Measurements from ENCODE around the gene AGFG2.
"Not testable (repeated sequence)": the region's sequence is repeated elsewhere in the genome, so short reads cannot be mapped to it uniquely, and the experiment has no call there.

Gene AGFG2

GRCh38 chr7:100520138-100520537 lies 18.9 kb upstream of the AGFG2 start:
- DNase-seq (ENCODE audit: low read depth in 3 of 3, low spot score in 1 of 3) = no peak

DNA sequence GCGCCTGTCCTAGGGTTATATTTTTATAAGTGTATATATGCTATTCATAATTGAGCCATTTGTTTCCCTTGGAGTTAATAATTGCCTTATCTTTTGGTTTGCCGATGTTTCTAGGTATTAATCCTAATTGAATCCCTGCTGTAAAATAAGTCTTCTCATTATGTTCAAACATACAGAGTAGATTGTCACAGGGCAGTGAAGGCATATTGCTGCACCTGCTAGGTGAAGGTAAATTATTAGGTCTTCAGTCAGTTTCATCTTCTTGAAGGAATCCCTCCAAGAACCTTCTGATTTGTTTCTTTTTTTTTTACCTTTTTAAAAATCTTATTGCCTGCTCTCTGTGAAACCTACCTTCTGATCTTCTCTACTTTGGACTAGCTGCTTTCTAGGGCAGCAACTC lies 17.9 kb upstream of the AGFG2 start:
- no peak for DNase-seq (ENCODE audit: low read depth in 3 of 3, low spot score in 1 of 3)

DNA sequence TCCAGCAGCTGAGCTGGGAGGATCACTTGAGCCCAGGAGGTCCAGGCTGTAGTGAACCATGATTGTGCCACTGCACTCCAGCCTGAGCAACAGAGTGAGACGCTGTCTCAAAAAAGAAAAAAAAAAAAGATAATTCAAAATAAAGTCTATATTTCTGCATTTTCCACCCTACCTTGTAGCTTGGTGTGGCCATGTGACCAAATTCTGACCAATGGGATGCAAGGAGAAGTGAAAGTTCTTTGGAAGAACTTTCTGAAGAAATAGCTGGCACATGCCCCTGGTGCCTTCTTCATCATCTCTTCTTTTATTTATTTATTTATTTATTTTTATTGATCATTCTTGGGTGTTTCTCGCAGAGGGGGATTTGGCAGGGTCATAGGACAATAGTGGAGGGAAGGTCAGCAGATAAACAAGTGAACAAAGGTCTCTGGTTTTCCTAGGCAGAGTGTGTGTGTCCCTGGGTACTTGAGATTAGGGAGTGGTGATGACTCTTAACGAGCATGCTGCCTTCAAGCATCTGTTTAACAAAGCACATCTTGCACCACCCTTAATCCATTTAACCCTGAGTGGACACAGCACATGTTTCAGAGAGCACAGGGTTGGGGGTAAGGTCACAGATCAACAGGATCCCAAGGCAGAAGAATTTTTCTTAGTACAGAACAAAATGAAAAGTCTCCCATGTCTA lies 17.0 kb upstream of the AGFG2 start:
- not testable (repeated sequence) for DNase-seq (ENCODE audit: low read depth in 3 of 3, low spot score in 1 of 3)

- not testable (repeated sequence) for DNase-seq (ENCODE audit: low read depth in 3 of 3, low spot score in 1 of 3)
Observed at GRCh38 chr7:100523192-100523591, 15.8 kb upstream of the AGFG2 start.

GRCh38 chr7:100528108-100528866 lies 10.7 kb upstream of the AGFG2 start:
- DNase-seq (ENCODE audit: low read depth in 3 of 3, low spot score in 1 of 3) = not testable (repeated sequence)

- no peak for DNase-seq (ENCODE audit: low read depth in 3 of 3, low spot score in 1 of 3)
Observed at GRCh38 chr7:100532165-100533022, 6.6 kb upstream of the AGFG2 start.

DNA sequence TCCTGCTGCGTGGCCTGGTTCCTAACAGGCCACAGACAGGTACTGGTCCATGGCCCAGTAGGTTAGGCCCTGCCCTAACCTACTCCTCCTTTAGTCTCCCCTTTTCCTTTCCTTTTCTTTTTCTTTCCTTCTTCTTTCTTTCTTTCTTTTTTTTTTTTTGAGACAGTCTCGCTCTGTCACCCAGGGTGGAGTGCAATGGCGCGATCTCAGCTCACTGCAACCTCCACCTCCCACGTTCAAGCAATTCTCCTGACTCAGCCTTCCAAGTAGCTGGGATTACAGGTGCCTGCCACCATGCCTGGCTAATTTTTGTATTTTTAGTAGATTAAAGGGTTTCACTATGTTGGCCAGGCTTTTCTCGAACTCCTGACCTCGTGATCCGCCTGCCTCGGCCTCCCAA lies 3.0 kb upstream of the AGFG2 start:
- DNase-seq (ENCODE audit: low read depth in 3 of 3, low spot score in 1 of 3) = not testable (repeated sequence)

- not testable (repeated sequence) for DNase-seq (ENCODE audit: low read depth in 3 of 3, low spot score in 1 of 3)
Observed at GRCh38 chr7:100536695-100537094, 2.3 kb upstream of the AGFG2 start.

- DNase-seq (ENCODE audit: low read depth in 3 of 3, low spot score in 1 of 3) = no peak
Observed at GRCh38 chr7:100538348-100538653, 702 bp upstream of the AGFG2 start.

GRCh38 chr7:100539436-100540006 lies 518 bp downstream of the AGFG2 start:
- DNase-seq (ENCODE audit: low read depth in 3 of 3, low spot score in 1 of 3) = no peak

DNA sequence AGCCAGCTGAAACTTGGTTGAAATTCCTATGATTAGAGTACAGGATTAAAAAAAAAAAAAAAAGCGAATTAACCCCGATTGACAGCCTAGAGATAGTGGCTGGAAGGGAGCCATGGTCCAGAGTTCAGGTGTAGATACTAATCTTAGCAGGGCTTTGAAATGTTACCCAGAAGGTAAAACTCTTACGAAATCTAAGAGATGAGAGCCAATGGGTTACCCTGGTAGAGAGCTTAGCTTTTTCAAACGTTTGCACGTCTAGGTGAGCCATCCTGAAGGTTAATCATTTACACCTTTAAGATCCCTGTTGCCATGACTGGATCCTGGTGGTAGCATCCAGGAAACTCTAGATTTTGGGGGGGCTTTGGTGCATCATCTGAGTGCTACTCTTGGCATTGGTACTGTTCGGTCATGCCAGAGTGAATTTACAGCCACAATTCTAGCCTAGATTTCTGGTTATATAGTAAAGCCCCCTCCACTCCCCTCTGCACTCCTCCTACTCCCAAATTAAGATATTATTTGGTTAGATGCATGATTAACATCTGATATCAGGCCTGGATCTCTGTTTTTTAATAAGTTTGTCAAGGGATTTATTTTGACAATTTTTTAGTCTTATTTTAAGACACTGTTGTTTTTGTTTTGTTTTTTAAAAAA lies 1.2 kb downstream of the AGFG2 start:
- DNase-seq (ENCODE audit: low read depth in 3 of 3, low spot score in 1 of 3) = no peak

DNA sequence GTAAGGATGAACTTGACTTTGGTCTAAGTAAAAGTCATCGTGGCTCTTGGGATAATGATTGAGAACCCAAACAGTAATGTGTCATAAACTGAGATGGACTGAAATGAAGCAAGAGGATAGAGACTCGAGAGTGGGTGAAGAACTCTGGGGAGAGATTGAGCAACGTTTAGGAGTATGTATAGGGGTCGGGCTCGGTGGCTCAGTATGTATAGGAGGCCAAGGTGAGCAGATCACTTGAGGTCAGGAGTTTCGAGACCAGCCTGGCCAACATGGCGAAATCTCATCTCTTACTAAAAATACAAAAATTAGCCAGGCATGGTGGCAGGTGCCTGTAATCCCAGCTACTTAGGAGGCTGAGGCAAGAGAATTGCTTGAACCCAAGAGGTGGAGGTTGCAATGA lies 2.3 kb downstream of the AGFG2 start:
- not testable (repeated sequence) for DNase-seq (ENCODE audit: low read depth in 3 of 3, low spot score in 1 of 3)

DNA sequence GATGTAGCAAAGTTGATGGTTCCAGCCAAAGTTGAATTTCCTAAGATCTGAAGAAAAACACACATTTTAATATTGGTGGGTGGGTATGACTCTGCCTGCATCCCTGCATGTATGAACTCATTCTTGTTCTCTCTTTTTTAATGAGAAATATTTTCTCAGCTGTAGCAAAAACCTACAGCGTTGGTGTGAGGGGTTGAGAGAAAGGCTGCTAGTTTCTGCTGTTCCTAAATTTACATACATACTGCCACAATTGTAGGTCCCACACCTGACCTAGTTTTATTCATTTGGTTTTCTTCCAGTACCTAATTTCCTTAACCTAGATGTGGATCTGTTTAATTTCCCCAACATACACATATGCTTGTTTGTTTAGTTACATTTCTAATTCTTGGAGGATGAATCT lies 4.6 kb downstream of the AGFG2 start:
- no peak for DNase-seq (ENCODE audit: low read depth in 3 of 3, low spot score in 1 of 3)

DNA sequence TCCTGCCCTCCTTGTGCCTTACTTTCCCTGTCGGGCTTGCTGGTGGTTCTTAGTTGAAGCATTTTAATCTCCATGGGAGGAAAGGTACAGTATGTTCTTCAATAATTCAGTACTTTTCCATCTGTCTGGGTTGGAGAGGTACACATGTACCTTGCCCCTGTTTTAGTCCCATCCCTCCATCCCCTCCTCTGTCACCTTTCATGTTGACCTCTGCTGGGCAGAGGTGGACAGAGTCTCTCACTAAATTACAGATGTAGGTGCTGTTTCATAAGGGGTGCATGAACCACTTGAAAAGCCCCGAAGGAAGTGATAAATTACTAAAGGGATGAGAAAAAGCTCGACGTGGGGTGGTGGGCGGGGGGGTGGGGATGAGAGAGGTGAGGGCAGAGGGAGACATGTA lies 5.4 kb downstream of the AGFG2 start:
- no peak for DNase-seq (ENCODE audit: low read depth in 3 of 3, low spot score in 1 of 3)

DNA sequence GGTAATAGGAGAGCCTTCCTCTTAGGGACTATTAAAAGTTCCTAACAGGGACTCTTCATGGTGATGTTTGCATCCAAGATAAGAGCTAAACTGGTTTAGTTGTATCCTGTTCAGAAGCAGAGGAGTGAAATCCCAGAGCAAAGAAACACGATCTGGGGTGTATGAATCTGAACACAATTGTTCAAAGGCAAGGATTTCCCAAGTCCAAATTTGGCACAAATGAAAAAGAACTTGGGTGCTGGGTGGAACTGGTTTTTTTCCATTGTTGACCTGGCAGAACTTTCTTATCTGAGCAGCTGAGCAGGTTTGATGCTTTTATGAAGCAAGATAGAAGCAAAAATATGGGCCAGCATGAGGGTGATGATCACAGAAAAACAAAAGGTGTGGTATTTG lies 6.0 kb downstream of the AGFG2 start:
- no peak for DNase-seq (ENCODE audit: low read depth in 3 of 3, low spot score in 1 of 3)

DNA sequence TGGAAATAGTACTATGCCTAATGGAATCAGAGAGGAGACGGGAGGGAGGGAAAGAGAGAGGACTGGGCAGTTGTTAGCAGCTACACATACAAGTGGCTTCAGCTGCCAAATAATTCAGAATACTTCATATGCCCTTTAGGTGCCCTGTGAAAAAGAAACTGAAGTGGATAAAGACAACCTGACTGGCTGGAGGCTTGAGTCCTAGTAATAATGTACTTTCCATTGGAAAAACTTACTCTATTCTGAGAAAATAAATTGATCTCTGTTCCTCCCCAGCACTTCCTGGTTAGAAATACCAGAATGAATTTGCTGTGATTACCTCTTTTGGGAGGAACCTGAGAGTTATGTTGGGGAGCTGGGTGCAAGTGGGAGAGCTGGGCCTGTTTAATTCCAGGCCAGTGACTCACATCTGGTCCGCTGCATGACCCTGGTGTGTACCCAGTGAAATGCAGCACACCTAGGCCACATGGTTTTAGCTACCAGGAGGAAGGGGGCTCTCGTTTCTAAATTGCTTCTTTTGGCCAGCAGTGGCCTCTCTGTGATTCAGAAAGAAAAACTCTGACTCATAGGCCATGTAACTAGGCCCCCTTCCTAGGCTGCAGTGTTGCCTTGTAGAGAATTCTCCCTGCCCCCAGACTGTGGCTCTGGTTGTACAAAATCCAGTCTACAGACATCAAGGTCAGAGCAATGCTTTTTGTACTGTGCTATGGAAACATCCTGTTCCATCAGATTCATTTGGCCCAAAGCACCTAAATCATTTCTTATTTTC lies 6.5 kb downstream of the AGFG2 start:
- no peak for DNase-seq (ENCODE audit: low read depth in 3 of 3, low spot score in 1 of 3)

- DNase-seq (ENCODE audit: low read depth in 3 of 3, low spot score in 1 of 3) = no peak
Observed at GRCh38 chr7:100546129-100546925, 7.3 kb downstream of the AGFG2 start.

DNA sequence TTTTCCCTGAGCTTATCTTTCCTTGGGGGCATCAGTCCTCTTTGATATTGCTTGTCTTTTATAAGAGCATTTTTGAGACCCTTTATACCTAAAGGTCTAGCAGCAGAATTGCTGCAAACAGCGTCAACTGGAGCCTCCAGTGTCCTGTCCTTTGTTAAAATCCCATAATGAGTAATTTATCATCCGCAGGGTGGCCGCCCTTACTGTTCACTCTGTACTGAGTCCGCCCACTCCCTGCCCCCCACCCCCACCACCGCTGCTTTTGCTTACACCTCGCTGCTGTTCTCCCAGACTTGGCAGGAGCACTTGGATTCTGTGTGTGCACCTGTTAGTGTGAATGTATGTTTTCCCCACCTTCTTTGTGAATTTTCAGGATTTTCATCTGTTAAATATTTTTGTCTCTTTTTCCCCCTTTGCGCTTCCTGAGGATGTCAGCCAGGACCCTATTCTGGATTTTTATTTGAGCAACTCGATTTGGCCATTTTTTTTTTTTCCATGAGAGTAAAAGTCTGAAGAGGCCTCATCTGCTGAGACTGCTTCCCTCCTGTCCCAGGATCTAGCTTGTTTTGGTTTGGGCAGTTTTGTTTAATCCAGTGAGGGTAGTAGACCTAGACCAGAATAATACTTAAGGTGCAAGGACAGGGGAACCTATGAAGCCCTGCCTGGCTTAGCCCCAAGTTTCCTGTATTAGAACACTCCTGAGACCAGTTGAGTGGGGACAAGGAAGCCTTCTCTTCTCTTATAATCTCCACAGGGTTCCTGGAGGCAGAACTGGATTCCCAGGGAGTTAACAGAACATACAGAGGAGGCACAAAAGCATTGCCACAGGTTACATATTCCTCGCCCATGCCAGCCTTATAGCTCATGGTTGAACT lies 8.2 kb downstream of the AGFG2 start:
- no peak for DNase-seq (ENCODE audit: low read depth in 3 of 3, low spot score in 1 of 3)

- DNase-seq (ENCODE audit: low read depth in 3 of 3, low spot score in 1 of 3) = no peak
Observed at GRCh38 chr7:100547872-100548271, 8.9 kb downstream of the AGFG2 start.

Data from stimulated activated CD4-positive, alpha-beta T cell treated with anti-CD3 and anti-CD28 coated beads, TNF-alpha, amount 100 ng/mL, for 1 hour (primary cell).